ENCODE measurements around the gene NSD2. TPM values are rescaled to one million over a fixed set of nuclear protein-coding genes. Genes with fewer than 3 reads are reported as not detected.

Gene NSD2
- polyA plus RNA-seq, 1 donor from 2014 or later: 51.6 TPM

DNA sequence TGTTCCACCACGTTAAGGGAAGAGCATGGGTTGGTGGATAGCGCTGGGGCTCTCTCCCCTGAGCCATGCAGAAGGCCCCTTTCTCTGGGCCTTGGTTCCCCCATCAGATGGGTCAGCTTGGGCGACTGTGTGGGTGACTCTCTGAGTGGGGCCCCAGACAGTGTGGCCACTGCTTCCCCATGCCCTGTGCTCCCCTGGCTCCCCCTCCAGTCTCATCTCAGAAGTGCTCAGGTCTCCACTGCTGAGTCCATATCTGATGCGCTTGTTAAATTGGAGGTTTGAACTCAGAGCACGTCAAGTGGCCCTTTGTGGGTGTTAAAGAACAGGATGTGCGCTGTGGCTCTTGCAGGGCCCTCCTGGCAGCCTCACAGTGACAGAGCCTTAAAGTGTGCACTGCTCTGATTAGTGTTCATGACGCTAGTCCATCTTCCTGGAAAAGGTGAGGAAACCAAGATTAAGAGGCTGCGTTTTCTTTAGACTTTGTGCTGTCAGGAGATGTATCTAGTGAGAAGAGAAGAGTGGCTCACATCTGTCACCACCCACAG, 77.8 kb downstream of the NSD2 start:
- H2AFZ ChIP-seq (ENCODE audit: low read depth, low read length): no peak overlapping the region
- TF ChIP-seq EP300 (conservative IDR thresholded peaks at IDR 0.05; ENCODE audit: poor library complexity, severe bottlenecking): no peak
- TF ChIP-seq, protein P1, sequence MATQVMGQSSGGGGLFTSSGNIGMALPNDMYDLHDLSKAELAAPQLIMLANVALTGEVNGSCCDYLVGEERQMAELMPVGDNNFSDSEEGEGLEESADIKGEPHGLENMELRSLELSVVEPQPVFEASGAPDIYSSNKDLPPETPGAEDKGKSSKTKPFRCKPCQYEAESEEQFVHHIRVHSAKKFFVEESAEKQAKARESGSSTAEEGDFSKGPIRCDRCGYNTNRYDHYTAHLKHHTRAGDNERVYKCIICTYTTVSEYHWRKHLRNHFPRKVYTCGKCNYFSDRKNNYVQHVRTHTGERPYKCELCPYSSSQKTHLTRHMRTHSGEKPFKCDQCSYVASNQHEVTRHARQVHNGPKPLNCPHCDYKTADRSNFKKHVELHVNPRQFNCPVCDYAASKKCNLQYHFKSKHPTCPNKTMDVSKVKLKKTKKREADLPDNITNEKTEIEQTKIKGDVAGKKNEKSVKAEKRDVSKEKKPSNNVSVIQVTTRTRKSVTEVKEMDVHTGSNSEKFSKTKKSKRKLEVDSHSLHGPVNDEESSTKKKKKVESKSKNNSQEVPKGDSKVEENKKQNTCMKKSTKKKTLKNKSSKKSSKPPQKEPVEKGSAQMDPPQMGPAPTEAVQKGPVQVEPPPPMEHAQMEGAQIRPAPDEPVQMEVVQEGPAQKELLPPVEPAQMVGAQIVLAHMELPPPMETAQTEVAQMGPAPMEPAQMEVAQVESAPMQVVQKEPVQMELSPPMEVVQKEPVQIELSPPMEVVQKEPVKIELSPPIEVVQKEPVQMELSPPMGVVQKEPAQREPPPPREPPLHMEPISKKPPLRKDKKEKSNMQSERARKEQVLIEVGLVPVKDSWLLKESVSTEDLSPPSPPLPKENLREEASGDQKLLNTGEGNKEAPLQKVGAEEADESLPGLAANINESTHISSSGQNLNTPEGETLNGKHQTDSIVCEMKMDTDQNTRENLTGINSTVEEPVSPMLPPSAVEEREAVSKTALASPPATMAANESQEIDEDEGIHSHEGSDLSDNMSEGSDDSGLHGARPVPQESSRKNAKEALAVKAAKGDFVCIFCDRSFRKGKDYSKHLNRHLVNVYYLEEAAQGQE (IDR thresholded peaks at IDR 0.05; ENCODE audit: borderline replicate concordance): no peak
- TF ChIP-seq, protein P2, sequence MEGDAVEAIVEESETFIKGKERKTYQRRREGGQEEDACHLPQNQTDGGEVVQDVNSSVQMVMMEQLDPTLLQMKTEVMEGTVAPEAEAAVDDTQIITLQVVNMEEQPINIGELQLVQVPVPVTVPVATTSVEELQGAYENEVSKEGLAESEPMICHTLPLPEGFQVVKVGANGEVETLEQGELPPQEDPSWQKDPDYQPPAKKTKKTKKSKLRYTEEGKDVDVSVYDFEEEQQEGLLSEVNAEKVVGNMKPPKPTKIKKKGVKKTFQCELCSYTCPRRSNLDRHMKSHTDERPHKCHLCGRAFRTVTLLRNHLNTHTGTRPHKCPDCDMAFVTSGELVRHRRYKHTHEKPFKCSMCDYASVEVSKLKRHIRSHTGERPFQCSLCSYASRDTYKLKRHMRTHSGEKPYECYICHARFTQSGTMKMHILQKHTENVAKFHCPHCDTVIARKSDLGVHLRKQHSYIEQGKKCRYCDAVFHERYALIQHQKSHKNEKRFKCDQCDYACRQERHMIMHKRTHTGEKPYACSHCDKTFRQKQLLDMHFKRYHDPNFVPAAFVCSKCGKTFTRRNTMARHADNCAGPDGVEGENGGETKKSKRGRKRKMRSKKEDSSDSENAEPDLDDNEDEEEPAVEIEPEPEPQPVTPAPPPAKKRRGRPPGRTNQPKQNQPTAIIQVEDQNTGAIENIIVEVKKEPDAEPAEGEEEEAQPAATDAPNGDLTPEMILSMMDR (IDR thresholded peaks at IDR 0.05; ENCODE audit: poor library complexity, severe bottlenecking): no peak
- H3K79me2 ChIP-seq (replicated peaks; ENCODE audit: insufficient read depth, low read length): no peaks in the 10 kb centered on the region
- no peaks in the 10 kb centered on the region for H3K9me3 ChIP-seq (ENCODE audit: low read length)
- H3K9me2 ChIP-seq (ENCODE audit: insufficient read depth, low read length): no peaks in the 10 kb centered on the region
- H3K4me2 ChIP-seq (ENCODE audit: low read length): no peak overlapping the region
- H3F3A ChIP-seq (ENCODE audit: insufficient read depth, low read length, poor library complexity, severe bottlenecking): no peaks in the 10 kb centered on the region
- H3K27me3 ChIP-seq (ENCODE audit: insufficient read depth, low read depth, low read length): no peaks in the 10 kb centered on the region
- H3K4me3 ChIP-seq (ENCODE audit: low read length): no peak overlapping the region
- H3K9ac ChIP-seq (ENCODE audit: low read length): no peak overlapping the region
- H3K36me3 ChIP-seq (ENCODE audit: insufficient read depth, low read length): no peaks in the 10 kb centered on the region
- no peak overlapping the region for H3K27ac ChIP-seq (ENCODE audit: low read length)
- no peaks in the 10 kb centered on the region for H4K20me1 ChIP-seq (ENCODE audit: insufficient read depth)

DNA sequence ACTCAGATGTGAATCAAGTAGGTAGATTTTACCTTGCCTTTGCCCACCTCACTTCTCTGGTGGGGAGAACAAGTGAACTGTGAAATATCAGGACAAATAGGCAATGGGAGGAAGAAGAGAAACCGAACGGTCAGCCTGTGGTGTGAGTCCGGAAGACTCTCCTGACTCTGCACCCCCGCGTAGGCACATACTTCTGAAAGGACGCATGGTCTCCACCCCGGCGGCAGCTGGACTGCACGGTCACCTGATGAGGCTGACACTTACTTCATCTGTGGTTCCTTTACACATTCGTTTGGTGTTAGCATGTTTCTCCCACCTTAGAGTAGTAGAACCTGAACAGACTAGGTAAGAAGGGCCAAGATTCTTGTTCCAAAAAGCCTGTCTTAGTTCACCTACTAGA, 79.2 kb downstream of the NSD2 start:
- H3K27ac ChIP-seq (ENCODE audit: low read length): no peak overlapping the region
- peaks cover 7% of the 10 kb centered on the region for H3K36me3 ChIP-seq (ENCODE audit: insufficient read depth, low read length)

More for the DNA sequence above, 79.2 kb downstream of the NSD2 start:
- Histone ChIP-seq H3K79me2 (replicated peaks; ENCODE audit: insufficient read depth, low read length) (no peaks in the 10 kb centered on the region), H3K27me3 (ENCODE audit: insufficient read depth, low read depth, low read length) (no peaks in the 10 kb centered on the region), H2AFZ (ENCODE audit: low read depth, low read length) (no peak overlapping the region), H3K4me3 (ENCODE audit: low read length) (no peak overlapping the region), H4K20me1 (ENCODE audit: insufficient read depth) (no peaks in the 10 kb centered on the region), H3K9me3 (ENCODE audit: low read length) (no peaks in the 10 kb centered on the region), H3K4me2 (ENCODE audit: low read length) (no peak overlapping the region), H3F3A (ENCODE audit: insufficient read depth, low read length, poor library complexity, severe bottlenecking) (no peaks in the 10 kb centered on the region), H3K9ac (ENCODE audit: low read length) (no peak overlapping the region), H3K9me2 (ENCODE audit: insufficient read depth, low read length) (no peaks in the 10 kb centered on the region)
- TF ChIP-seq POLR2AphosphoS5 (IDR thresholded peaks at IDR 0.05) (no peak), EP300 (conservative IDR thresholded peaks at IDR 0.05; ENCODE audit: poor library complexity, severe bottlenecking) (no peak), TAF1 (IDR thresholded peaks at IDR 0.05; ENCODE audit: low read depth) (no peak), SMC3 (conservative IDR thresholded peaks at IDR 0.05; ENCODE audit: poor library complexity) (no peak), EZH2 (IDR thresholded peaks at IDR 0.05; ENCODE audit: borderline replicate concordance, insufficient read depth, low read length, poor library complexity, severe bottlenecking) (no peak), RAD21 (conservative IDR thresholded peaks at IDR 0.05) (no peak), MXI1 (conservative IDR thresholded peaks at IDR 0.05; ENCODE audit: poor library complexity, severe bottlenecking) (no peak)
- TF ChIP-seq, protein P2 (IDR thresholded peaks at IDR 0.05; ENCODE audit: poor library complexity, severe bottlenecking): no peak
- TF ChIP-seq, protein P1 (IDR thresholded peaks at IDR 0.05; ENCODE audit: borderline replicate concordance): no peak
